ENCODE data around the gene TEK.

- TF ChIP-seq CTCF (IDR thresholded peaks at IDR 0.05) (no peak), CBX2 (IDR thresholded peaks at IDR 0.05; ENCODE audit: borderline replicate concordance, low read depth) (no peak), BHLHE40 (IDR thresholded peaks at IDR 0.05; ENCODE audit: low read depth, low read length) (no peak), JUN (IDR thresholded peaks at IDR 0.05) (no peak), POLR2A (IDR thresholded peaks at IDR 0.05; ENCODE audit: low read length) (no peak), USF2 (IDR thresholded peaks at IDR 0.05) (no peak), SREBF2 (IDR thresholded peaks at IDR 0.05) (no peak), KDM1A (IDR thresholded peaks at IDR 0.05; ENCODE audit: low read depth) (no peak), HOXA7 (CRISPR knock-in tag; IDR thresholded peaks at IDR 0.05) (no peak), MAX (IDR thresholded peaks at IDR 0.05) (no peak), NR3C1 (IDR thresholded peaks at IDR 0.05) (no peak)
These were observed 3.2 kb downstream of the TEK start for GRCh38 chr9:27112235-27112634.
